Ecto neural progenitor cell (in vitro differentiated cells): ENCODE measurements around the gene HOXC6.

Experiments used
- DNase-seq: peaks from one replicate; pipeline ENCODE4 v3.0.0-alpha.2; 2018; ENCODE audit warnings: low spot score

The HOXC6 gene

DNA sequence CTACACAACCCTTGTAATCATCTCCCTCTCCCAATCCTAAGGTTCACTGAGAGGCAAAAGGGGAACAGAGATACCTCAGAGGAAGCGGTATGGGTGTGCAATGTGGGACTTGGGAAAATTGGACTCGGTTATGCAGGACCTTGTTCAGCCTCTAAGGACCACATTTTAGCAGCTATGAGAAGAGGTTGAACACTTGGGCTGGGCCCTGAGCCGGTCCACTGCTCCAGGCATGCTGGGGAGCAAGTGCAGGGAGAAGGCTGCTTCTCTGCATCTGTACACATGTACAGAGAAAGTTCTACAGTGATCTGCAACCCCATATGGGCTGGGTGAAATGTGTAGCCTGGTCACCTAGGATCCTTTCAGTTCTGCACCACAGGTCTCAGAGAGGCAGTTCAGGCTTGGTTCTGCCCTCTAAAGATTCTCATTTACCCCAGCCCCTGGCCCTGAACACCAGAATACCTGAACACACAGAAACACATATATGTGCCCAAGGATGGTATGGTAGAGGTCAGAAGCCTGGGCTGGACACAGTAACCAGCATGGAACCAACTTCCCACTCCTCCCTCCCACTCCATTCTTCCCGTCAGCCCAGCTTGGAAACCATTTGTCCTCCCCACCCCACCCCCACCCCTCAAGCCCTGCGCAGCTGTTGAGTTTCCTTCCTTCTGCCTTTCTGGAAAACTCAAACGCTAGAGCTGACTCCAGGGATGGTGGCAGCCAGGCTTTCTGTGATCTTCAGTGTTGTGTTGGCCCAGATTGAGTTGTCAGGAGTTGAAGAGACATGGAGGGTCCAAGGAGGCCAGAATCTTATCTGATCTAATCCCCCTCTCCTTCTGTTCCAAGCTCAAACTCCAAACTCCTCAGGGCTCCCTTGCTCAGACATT lies 15.0 kb downstream of the HOXC6 start:
- no peak for DNase-seq

DNA sequence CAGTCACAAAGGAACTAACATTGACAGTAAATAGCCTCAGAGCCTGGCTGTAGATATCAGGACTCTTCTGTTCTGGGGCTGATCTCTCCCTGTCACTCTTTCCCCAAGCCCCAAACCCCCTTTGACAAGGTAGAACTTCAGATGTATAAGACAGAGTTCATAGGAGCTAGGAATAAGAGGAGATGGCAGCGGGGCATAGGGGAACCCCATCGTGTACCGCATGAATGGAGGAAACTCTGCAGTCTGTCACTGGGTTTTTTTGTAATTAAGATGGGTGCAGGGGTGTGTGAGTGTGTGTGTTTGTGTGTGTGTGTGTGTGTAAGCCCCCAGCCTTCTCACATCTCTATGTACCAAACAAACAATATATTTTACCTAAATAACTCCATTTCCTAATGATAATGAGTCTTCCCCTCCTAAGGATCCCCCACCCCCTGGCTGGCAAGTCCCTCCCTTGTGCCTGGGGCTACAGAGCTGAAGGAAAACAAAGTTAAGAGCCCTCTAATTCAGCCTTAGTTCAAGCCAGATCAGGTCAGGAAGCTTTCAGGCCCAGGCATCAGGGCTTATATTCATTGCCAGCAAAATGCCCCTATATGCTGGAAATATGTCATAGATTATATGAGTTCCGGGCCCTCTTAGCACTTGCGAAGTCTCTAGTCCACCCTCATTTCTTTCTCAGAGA lies 16.3 kb downstream of the HOXC6 start:
- no peak for DNase-seq

DNA sequence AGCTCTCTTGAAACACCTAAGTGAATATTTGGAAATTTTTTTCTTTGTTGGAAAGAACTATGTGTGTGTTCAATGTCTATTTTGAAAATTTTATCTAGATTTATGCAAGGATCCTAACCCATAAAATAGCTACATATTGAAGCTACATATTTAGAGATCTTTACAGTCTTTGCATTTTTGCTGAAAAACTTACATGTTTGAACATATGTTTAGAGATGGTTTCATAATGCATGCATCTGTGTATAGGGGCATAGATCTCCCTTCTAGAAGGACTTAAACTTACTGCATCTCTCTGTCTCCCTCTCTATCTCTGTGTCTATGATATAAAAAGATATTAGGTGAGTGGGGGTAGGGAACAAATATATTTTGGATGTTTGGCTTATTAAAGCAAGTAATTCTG lies 17.2 kb downstream of the HOXC6 start:
- no peak for DNase-seq

DNA sequence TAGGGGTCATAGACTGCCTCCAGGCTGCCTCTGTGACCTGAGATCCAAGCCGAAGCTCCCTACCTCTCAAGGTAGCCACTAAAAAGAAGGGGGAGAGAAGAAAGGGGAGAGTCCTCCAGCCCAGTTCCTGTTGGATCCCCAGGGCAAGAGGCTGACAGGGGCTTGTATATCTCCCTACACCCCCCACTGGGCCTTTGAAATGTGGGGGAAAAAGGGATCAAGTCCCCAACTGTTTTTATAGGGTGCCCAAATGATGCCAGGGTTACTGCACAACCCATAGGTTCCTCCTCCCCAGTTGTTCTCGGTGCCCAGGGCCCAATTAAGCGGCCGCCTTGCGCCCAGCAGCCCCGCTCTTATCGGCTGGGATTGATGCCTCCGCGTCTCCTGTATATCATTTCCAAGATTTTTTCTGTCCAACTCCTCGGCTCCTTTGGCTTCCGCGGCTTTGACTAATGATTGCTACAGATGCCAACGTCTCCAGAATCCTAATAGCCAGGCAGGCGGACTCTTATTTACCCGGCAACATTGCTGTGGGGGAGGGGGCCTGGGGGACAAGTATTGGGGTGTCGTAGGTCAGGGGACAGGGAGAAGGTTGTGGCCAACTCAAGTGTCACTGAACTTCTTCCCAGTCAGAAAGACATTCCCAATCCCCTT lies 17.8 kb downstream of the HOXC6 start:
- DNase-seq: no peak

DNA sequence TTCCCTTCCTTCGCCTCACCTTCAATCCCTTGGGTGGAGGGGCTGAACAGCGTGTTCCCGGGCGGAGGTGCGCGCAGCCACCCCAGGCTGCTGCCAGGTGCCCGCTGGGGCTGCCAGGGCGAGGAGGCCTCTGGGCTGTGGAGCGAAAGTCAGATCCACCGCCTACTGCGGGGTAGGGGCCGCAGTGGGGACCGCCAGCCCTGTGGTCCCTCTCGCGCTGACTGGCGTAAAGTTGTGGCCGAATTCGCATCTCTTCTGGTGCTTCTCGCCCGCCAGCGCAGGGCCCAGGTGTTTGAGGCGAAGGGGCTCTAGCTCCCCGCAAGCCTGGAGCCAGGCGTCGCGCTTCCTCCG lies 18.5 kb downstream of the HOXC6 start:
- DNase-seq: no peak

DNA sequence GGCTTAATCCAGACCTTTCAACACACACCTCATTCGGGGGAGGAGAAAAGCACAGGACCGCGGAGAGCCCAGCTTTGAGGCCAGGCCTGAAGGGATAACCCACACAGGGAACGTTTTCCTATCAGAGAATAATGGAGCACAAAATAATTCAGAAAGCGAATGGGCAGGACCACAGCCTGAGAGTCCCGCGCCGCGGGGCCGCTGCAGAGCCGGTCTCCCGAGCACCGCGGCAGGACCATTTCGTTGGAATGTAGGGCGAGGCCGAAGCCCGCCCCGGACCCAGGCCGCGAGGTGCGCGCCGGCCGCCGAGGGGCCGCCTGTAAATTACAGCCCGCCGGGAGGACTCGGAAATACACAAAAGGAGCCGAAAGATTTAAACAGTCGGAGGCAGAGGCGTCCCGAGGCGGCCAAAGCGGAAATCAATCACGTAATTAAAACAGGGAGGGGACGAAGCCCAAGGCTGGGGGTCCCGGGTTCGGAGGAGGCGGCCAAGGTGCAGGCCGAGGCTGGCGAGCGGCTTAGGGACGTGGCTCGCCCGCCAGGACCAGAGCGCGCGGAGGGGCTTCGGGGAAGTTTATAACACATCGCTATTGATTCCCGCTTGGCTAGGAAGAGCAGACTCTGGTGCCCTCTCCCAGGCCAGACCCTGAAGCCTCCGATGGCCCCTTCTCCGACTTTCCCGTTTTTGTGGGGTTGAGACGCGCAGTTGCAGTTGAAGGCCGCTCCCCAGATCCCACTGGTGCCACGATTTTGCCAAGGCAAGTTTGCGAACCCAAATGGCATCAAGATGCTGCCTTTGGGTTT lies 19.1 kb downstream of the HOXC6 start:
- DNase-seq: peak; percentile 72

DNA sequence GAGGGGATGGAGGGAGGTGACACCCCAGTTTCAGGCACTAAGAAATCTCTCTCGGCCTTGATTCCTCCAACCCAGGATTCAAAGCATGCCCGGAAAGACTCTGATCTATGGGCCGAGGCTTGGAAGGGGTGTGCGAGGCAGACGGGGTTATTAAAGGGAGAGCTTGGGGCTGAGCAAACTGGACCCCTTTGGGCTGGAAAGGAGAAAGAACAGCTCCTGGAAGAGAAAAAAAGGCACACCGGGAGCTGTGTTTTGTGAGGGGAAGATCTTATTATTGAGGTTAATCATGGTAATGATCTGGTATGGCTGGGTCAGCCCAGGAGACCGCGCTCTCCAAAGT lies 19.7 kb downstream of the HOXC6 start:
- no peak for DNase-seq

DNA sequence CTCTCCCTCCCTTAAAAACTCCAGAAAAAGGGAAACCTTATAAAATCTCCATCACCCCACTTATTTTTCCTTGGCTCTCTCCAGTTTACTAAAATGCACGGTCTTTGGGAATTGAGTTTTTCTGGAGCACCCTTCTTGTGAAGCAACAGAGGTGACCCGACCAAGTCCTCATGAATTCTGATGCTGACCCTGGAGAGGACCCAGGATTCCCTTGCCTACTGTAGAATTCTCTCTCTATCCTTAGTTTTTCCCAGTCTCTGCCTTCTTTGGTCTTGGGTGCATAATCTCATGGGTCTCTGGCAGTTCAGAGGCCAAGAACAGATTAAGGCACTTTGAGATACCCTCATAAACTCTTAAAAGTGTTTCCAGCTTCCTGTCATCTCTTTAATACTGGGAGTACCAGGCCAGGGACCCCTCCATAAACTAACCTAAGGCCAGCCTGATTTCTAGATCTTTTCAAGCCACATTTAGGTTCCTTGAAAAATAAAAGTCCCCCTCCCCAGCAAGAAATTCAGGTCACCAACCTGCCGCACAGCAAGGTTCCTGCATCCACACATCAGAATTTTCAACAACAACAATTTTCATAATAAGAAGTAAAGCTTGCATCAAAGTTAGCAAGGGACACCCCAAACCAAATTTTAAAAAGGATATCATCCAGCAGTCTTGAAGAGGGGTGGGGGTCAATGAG lies 20.3 kb downstream of the HOXC6 start:
- no peak for DNase-seq

DNA sequence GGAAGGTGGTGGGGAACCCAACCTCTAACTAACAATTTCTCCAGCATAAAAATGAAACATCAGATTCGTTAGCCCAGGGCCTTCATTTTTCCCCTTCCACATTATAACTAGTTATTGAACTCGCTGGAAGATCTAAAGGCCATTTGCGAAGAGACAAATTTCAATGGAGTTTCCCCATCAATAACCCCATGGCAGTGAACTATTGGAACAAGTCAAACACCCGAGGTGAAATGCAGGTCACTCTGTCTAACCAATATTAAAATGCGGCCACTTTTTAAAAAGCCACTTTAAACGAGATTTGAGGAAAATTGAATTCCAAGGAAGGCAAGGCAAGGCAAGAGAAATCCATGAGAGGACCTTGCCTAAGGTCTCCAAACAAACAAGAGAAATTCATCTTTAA lies 20.9 kb downstream of the HOXC6 start:
- DNase-seq: no peak

DNA sequence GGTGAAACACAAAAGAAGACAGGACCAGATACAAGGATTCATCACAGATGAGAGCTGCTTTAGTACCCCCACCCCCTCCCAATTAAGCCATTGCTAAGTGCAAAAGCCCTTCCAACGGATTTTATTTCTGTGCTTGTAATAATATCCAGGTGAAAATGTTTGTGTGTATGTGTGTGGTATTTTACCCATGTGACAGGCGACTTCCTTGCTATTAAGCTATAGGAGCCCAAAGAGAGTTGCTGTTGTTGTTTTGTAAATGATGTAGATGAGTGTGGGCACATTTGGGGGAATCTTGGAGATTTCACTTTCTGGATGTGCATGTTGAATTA lies 22.2 kb downstream of the HOXC6 start:
- no peak for DNase-seq

DNA sequence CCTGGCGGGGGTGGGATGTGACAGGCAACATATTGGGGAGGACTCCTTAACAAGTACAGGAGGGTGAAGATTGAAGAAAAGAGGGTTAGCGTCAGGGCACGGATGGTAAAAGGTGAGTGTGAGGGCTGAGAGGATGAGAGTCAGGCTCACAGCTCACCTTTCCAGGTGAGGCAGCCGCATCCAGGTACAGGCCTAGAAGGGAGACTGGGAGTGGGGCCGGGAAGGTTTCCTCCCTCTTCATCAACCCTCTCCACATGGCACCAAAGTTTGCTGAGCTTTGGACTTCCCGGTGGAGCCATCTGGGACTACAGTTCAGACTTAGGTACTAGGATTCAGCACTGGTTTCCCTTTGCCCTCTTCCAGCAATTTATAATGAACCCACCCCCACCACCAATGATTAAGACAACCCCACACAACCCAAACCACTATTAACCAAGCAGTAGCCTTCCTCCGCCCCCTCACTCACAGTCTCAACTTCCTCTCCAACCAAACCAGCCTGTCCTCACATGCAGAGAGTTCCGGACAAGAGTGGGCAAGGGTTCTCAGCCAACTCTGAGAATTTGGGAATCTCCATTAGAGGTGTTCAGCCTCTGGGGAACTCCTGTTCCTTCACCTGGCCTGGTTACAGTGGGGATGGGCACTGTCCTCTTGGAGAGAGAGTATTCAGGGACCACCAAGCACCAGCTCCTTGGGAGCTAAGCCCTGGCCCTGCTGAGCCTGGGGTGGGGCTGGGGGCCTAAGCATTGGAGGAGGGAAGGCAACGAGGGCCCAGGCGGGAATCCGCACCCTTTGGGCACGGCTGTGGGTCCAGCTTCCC lies 23.0 kb downstream of the HOXC6 start:
- DNase-seq: no peak

DNA sequence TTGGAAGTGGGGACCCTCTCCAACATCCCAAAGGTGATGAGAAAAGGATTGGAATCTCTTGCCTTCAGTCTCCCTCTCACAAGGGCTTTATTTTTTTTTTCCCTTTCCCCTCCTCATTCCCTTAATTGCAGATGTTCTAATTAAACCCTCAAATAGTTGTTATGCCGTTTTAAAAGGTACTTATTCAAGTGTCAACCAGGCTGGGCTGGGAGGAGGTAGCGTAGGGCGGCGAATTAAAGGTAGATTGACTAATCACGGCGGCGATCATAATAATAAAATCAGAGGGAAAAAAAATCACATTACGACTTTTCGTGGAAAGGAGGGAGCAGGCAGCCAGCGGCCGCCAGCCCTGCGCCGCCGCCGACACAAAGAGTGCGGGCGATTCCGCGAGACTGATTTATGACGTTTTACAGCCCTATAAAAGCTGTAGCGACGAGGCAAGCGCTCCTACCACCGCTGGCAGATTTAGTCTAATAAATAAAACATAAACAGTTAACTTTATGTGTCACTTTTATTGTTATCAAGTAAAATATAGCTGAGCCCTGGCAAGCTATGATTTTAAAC lies 23.7 kb downstream of the HOXC6 start:
- DNase-seq: no peak

DNA sequence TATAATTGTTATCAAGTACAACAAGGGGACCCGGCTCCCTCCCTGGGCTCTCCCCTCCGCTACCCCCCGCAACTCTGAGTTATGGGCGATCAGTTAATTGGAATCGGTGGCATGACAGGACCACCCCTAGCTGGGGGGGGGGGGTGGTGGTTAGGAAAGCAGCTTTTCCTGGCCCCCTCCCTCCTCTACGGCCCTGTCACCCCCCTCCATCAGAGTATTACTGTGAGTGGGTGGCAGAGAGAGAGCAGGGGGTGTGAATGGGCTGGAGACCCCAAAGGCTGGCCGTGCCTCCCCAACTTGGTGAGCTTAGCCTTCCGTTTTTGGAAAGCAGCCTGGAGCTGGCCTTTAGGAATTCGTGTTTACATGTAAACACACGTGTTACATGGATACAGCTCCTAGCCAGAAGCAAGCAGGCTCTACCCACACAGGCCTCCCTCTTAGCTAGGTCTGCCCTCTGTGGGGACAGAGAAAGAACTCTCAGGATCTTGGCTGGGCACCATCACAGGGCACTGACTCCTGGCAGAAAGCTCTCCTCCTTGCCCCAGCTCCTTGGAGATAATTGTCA lies 24.3 kb downstream of the HOXC6 start:
- no peak for DNase-seq

DNA sequence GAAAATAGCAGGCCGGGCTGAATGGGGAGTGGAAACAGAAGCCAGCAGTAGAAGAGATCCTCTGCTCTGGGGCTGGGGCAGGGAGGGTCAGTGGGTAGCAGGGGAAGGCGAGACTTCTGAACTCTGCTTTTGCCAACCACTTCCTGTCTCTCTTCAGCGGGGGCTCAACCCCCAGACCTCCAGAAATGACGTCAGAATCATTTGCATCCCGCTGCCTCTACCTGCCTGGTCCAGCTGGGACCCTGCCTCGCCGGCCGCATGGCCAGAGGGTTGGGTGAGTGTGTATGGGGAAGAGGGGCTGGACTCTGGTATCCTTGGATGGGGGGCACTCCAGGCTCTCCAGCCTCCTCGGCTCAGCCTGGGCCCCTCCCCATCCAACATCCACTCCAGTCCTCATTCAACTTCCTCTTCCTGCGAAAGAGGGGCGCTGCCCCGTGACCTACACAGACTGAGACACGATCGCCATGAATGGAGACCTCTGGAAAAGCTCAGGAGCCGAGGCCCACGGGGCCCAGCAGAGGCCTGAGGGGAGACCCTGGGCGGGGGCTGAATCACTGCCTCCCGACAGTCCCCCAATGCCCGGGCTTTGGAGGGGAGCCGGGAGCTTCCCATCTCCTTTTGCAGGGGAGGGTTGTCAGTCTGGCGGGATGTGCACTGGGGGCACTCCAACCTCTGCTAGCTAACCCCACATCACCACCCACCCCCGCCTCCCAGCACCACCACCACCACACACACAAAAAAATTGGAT lies 24.9 kb downstream of the HOXC6 start:
- DNase-seq: peak; percentile 63

DNA sequence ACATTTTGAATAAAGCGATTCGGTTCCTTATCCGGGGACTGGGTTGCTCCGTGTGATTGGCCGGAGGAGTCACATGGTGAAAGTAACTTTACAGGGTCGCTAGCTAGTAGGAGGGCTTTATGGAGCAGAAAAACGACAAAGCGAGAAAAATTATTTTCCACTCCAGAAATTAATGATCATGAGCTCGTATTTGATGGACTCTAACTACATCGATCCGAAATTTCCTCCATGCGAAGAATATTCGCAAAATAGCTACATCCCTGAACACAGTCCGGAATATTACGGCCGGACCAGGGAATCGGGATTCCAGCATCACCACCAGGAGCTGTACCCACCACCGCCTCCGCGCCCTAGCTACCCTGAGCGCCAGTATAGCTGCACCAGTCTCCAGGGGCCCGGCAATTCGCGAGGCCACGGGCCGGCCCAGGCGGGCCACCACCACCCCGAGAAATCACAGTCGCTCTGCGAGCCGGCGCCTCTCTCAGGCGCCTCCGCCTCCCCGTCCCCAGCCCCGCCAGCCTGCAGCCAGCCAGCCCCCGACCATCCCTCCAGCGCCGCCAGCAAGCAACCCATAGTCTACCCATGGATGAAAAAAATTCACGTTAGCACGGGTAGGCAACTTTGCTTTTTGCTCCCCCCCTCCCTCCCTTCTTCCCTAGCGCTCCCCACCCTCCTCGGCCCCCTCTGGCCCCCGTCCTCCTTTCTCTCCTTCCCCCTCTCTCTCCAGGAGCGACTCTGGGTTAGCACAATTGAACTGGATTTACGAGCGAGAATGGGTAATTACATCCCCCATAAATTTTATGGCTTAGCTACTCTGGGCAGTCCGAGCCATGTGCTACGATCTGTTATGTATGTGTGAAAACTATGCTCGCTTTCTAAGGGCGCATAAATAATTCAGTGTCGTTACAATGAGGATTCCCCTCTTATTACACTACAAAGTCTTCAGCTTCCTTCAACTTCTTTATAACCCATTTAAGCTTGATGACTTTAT lies 25.8 kb downstream of the HOXC6 start, which contains the start of gene HOXC4:
TSS of gene HOXC4 (plus strand) at position 85 of the 991 bp plus-strand sequence. CDS start at position 173, 88 bp downstream.
- DNase-seq: peak; percentile 73

DNA sequence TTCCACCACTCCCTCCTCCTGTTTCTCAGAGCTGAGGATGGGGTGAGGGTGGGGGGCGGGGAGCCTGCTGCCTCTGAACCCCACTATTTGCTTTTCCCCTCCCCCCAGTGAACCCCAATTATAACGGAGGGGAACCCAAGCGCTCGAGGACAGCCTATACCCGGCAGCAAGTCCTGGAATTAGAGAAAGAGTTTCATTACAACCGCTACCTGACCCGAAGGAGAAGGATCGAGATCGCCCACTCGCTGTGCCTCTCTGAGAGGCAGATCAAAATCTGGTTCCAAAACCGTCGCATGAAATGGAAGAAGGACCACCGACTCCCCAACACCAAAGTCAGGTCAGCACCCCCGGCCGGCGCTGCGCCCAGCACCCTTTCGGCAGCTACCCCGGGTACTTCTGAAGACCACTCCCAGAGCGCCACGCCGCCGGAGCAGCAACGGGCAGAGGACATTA lies 26.5 kb downstream of the HOXC6 start:
- DNase-seq: no peak

DNA sequence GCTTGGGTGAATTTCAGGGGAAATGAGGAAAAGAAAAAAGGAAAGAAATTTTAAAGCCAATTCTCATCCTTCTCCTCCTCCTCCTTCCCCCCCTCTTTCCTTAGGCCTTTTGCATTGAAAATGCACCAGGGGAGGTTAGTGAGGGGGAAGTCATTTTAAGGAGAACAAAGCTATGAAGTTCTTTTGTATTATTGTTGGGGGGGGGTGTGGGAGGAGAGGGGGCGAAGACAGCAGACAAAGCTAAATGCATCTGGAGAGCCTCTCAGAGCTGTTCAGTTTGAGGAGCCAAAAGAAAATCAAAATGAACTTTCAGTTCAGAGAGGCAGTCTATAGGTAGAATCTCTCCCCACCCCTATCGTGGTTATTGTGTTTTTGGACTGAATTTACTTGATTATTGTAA lies 27.3 kb downstream of the HOXC6 start:
- DNase-seq: no peak

DNA sequence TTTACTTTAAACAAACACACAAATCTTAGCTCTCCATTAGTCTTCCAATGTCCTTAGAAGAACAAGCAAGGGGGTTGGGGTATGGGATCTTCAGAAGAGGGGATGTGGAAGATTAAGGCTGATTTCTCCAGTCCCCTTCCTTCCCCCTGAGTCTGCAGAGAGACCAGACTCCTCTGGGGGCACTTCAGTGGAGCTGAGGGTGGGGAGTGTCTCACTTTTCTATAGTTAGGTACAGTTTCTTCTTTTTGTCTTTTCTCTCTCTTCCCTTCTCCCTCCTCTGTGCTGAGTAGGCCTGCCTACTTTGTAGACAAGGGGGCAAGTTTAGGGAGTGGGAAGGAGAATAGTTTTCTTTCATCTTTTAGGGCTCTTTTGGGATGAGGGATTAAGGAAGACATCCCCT lies 27.9 kb downstream of the HOXC6 start:
- DNase-seq: no peak
